Mesothelial cell of epicardium (in vitro differentiated cells): ENCODE measurements around the gene PPM1A. TPM values are rescaled to one million over a fixed set of nuclear protein-coding genes. Genes with fewer than 3 reads are reported as not detected.
"Not testable (repeated sequence)": the region's sequence is repeated elsewhere in the genome, so short reads cannot be mapped to it uniquely, and the experiment has no call there.

Experiments used
- DNase-seq, 2 experiments: peaks; one replicate each; pipeline ENCODE4 v3.0.0; 2021; ENCODE audit warnings: low spot score in 2 of 2; ENCODE audit not compliant: unreplicated experiment in 2 of 2
- H3K27ac Mint-ChIP-seq: 2 replicates; pipeline ENCODE4 v1.8.0; 2021; ENCODE audit warnings: mixed read lengths
- H3K27me3 Mint-ChIP-seq: 2 replicates; pipeline ENCODE4 v1.8.0; 2021; ENCODE audit warnings: low read depth, mixed read lengths
- H3K36me3 Mint-ChIP-seq: 2 replicates; pipeline ENCODE4 v1.8.0; 2021; ENCODE audit warnings: mixed read lengths
- H3K4me1 Mint-ChIP-seq: 2 replicates; pipeline ENCODE4 v1.8.0; 2021; ENCODE audit warnings: mixed read lengths
- H3K4me3 Mint-ChIP-seq: 2 replicates; pipeline ENCODE4 v1.8.0; 2021; ENCODE audit warnings: mild to moderate bottlenecking, moderate library complexity, mixed read lengths
- H3K9me3 Mint-ChIP-seq: 2 replicates; pipeline ENCODE4 v1.8.0; 2021; ENCODE audit warnings: mixed read lengths
- CTCF ChIP-seq: fragments of 200-600 bp; sonication (generic); IDR thresholded peaks from one replicate; pipeline ENCODE4 v1.5.0; 2021; ENCODE audit warnings: antibody characterized with exemption; ENCODE audit not compliant: unreplicated experiment
- total RNA-seq: library from RNA; stranded (reverse); gene quantifications from 3 replicates; pipeline ENCODE4 v1.2.1, GENCODE V29; 2021

Gene PPM1A
- total RNA-seq, 1 donor from 2014 or later = 44.3 TPM

GRCh38 chr14:60315196-60315990 lies 66.4 kb downstream of the PPM1A start:
- Mint-ChIP-seq H3K9me3 (no peaks in the 10 kb centered on the region), H3K27me3 (peaks cover 32% of the 10 kb centered on the region), H3K4me3 (no peak overlapping the region), H3K27ac (no peak overlapping the region), H3K36me3 (no peaks in the 10 kb centered on the region), H3K4me1 (no peaks in the 10 kb centered on the region)
- DNase-seq = no peak
- TF ChIP-seq CTCF = no peak

GRCh38 chr14:60317609-60318008 lies 68.6 kb downstream of the PPM1A start:
- H3K9me3 Mint-ChIP-seq = no peaks in the 10 kb centered on the region
- no peaks in the 10 kb centered on the region for H3K36me3 Mint-ChIP-seq
- H3K4me1 Mint-ChIP-seq = no peaks in the 10 kb centered on the region
- H3K27ac Mint-ChIP-seq = no peak overlapping the region
- no peak for DNase-seq
- no peak overlapping the region for H3K4me3 Mint-ChIP-seq
- no peak for TF ChIP-seq CTCF
- H3K27me3 Mint-ChIP-seq = peaks cover 38% of the 10 kb centered on the region

- H3K4me1 Mint-ChIP-seq, DNase-seq, H3K4me3 Mint-ChIP-seq, H3K36me3 Mint-ChIP-seq, H3K27ac Mint-ChIP-seq, H3K9me3 Mint-ChIP-seq: not testable (repeated sequence)
- H3K27me3 Mint-ChIP-seq = peaks cover 36% of the 10 kb centered on the region
Observed at GRCh38 chr14:60320860-60321259, 71.8 kb downstream of the PPM1A start.

- Mint-ChIP-seq H3K4me3 (no peak overlapping the region), H3K27ac (no peak overlapping the region), H3K27me3 (peaks cover 49% of the 10 kb centered on the region), H3K9me3 (no peaks in the 10 kb centered on the region), H3K36me3 (no peaks in the 10 kb centered on the region), H3K4me1 (peaks cover 3% of the 10 kb centered on the region)
- no peak for DNase-seq
- TF ChIP-seq CTCF = no peak
Observed at GRCh38 chr14:60323199-60323896, 74.3 kb downstream of the PPM1A start.

- H3K4me3 Mint-ChIP-seq = no peak overlapping the region
- no peak for TF ChIP-seq CTCF
- peaks cover 54% of the 10 kb centered on the region for H3K27me3 Mint-ChIP-seq
- DNase-seq = no peak
- no peak overlapping the region for H3K27ac Mint-ChIP-seq
- H3K36me3 Mint-ChIP-seq = no peaks in the 10 kb centered on the region
- H3K4me1 Mint-ChIP-seq = peaks cover 3% of the 10 kb centered on the region
- no peaks in the 10 kb centered on the region for H3K9me3 Mint-ChIP-seq
Observed at GRCh38 chr14:60324837-60325236, 75.8 kb downstream of the PPM1A start.

GRCh38 chr14:60326274-60326673 lies 77.3 kb downstream of the PPM1A start:
- H3K4me1 Mint-ChIP-seq = peaks cover 6% of the 10 kb centered on the region
- DNase-seq = no peak
- H3K4me3 Mint-ChIP-seq = no peak overlapping the region
- H3K27me3 Mint-ChIP-seq = peaks cover 47% of the 10 kb centered on the region
- H3K9me3 Mint-ChIP-seq = no peaks in the 10 kb centered on the region
- no peak for TF ChIP-seq CTCF
- no peak overlapping the region for H3K27ac Mint-ChIP-seq
- no peaks in the 10 kb centered on the region for H3K36me3 Mint-ChIP-seq
